ENCODE measurements around the gene PTPRM. TPM values are rescaled to one million over a fixed set of nuclear protein-coding genes. Genes with fewer than 3 reads are reported as not detected.
A peak's percentile ranks its signal among the peaks of the same experiment; 100 is the strongest.

PTPRM gene
- total RNA-seq, 4 donors from 2014 or later: 81.5 to 98.9 (median 86.8) TPM

DNA sequence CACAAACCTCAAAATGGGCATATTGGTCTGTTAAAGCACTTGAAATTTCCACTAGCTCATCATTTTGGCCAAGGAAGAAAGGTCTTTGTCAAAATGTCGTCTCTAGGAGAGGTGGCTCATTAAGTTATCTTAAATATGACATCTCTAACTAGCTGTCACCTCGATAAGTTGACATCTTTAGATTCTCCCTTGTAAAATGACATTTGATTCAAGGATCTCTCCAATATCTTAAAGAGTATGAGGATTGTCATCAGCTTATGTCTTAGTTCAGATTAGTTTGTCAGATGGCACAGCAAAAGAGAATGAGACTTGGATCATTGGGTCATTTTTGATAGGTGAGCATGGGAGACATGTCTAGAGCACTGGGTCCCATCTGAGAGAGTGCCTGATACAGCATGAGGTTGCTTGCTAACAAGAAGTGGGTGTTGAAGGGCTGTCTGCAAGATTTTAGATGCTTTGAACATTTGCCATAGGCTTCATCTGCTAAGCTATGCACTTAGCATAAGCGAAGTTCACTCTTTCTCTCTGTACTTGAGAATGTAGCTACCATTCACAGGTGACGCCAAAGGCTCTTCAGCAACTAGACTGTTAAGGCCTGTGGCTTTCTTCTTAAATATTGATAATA is 12.9 kb downstream of the PTPRM start:
- no peak for ATAC-seq
- 90 to 98% methylated on average over 4 of the region's 4 CpGs for WGBS, 2 donors (ENCODE audit: low coverage in 1 of 2)

GRCh38 chr18:7584646-7585275 is 17.6 kb downstream of the PTPRM start:
- Histone ChIP-seq H3K4me3 (no peak overlapping the region), H3K27me3 (no peaks in the 10 kb centered on the region), H3K4me1 (peaks cover 0 to 40% (median 0%) of the 10 kb centered on the region in 3 donors), H3K9me3 (no peaks in the 10 kb centered on the region), H3K36me3 (no peaks in the 10 kb centered on the region), H3K27ac (peak overlapping the region in 2 of 4 donors; percentile 15 to 40)
- peak; percentile 22 for ATAC-seq
- 37 to 60% methylated on average over 5 to 6 of the region's 7 CpGs for WGBS, 2 donors (ENCODE audit: low coverage in 1 of 2)
- TF ChIP-seq, protein P1, sequence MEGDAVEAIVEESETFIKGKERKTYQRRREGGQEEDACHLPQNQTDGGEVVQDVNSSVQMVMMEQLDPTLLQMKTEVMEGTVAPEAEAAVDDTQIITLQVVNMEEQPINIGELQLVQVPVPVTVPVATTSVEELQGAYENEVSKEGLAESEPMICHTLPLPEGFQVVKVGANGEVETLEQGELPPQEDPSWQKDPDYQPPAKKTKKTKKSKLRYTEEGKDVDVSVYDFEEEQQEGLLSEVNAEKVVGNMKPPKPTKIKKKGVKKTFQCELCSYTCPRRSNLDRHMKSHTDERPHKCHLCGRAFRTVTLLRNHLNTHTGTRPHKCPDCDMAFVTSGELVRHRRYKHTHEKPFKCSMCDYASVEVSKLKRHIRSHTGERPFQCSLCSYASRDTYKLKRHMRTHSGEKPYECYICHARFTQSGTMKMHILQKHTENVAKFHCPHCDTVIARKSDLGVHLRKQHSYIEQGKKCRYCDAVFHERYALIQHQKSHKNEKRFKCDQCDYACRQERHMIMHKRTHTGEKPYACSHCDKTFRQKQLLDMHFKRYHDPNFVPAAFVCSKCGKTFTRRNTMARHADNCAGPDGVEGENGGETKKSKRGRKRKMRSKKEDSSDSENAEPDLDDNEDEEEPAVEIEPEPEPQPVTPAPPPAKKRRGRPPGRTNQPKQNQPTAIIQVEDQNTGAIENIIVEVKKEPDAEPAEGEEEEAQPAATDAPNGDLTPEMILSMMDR (IDR thresholded peaks at IDR 0.05): no peak
- no peak for TF ChIP-seq POLR2A (IDR thresholded peaks at IDR 0.05)

More for the DNA sequence above, 12.9 kb downstream of the PTPRM start:
- Histone ChIP-seq H3K9me3 (no peaks in the 10 kb centered on the region), H3K27me3 (no peaks in the 10 kb centered on the region), H3K27ac (no peak overlapping the region), H3K36me3 (no peaks in the 10 kb centered on the region), H3K4me3 (no peak overlapping the region), H3K4me1 (peaks cover 0 to 65% (median 0%) of the 10 kb centered on the region in 3 donors)
- TF ChIP-seq, protein P1 (IDR thresholded peaks at IDR 0.05): no peak
- TF ChIP-seq POLR2A (IDR thresholded peaks at IDR 0.05) (no peak), EP300 (IDR thresholded peaks at IDR 0.05) (no peak)

DNA sequence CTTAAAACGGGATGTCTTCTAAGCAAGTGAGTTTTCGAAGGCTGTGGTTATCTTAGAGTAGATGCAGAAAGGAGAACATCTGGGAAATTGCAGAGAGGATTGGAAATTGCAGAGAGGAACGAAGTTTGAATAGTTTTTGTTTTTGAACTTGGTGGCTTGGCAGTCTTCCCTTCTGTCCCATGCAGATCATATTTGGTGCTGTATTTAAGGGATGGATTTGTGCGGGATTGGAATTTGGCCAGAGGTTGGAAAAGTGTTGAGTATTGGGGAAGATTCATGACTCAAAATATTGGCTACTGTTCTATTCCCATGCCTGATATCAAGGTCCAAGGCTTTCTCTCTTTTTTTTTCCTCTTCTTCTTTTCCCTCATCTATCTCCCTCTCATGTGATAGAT is 18.2 kb downstream of the PTPRM start:
- no peaks in the 10 kb centered on the region for H3K27me3 ChIP-seq
- peaks cover 0 to 39% (median 0%) of the 10 kb centered on the region in 3 donors for H3K4me1 ChIP-seq
- peak overlapping the region in 2 of 4 donors; percentile 15 to 40 for H3K27ac ChIP-seq
- no peak for TF ChIP-seq EP300 (IDR thresholded peaks at IDR 0.05)
- TF ChIP-seq POLR2A (IDR thresholded peaks at IDR 0.05): no peak
- TF ChIP-seq POLR2AphosphoS5 (IDR thresholded peaks at IDR 0.05): no peak
- TF ChIP-seq, protein P1 (IDR thresholded peaks at IDR 0.05): no peak
- no peak overlapping the region for H3K4me3 ChIP-seq
- WGBS, 2 donors (ENCODE audit: low coverage in 1 of 2): 28 to 33% methylated on average over 4 of the region's 4 CpGs
- H3K36me3 ChIP-seq: no peaks in the 10 kb centered on the region
- H3K9me3 ChIP-seq: no peaks in the 10 kb centered on the region
- ATAC-seq: no peak

DNA sequence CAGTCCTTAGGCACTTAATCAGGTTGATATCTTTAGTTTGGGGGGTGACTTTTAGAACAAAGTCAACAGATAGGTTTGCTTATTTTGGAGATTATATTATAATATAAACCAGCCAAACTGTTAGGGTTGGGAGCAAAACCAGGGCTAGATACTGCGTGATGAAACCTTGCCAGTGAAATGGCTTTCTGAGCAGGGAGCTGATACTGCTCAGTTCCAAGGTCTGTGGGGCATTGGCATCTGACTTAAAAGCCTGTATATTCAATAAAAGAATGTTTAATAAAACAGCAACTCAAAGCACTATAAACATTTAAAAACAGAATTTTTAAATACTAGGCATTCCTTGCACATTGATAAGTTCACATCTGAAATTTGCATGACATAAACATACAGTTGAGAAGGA is 19.3 kb downstream of the PTPRM start:
- Histone ChIP-seq H3K4me3 (no peak overlapping the region), H3K27ac (no peak overlapping the region), H3K27me3 (no peaks in the 10 kb centered on the region), H3K36me3 (no peaks in the 10 kb centered on the region), H3K4me1 (peaks cover 0 to 41% (median 4%) of the 10 kb centered on the region in 3 donors), H3K9me3 (no peaks in the 10 kb centered on the region)
- TF ChIP-seq EP300 (IDR thresholded peaks at IDR 0.05) (no peak), POLR2A (IDR thresholded peaks at IDR 0.05) (no peak), POLR2AphosphoS5 (IDR thresholded peaks at IDR 0.05) (no peak)
- no peak for ATAC-seq
- WGBS, 2 donors (ENCODE audit: low coverage in 1 of 2): 83 to 100% methylated on average over 1 of the region's 1 CpG

- no peaks in the 10 kb centered on the region for H3K27me3 ChIP-seq
- H3K4me3 ChIP-seq: no peak overlapping the region
- H3K27ac ChIP-seq: no peak overlapping the region
- peaks cover 4 to 37% (median 8%) of the 10 kb centered on the region in 3 donors for H3K4me1 ChIP-seq
- 43 to 45% methylated on average over 1 of the region's 1 CpG for WGBS, 2 donors (ENCODE audit: low coverage in 1 of 2)
- no peaks in the 10 kb centered on the region for H3K36me3 ChIP-seq
- no peaks in the 10 kb centered on the region for H3K9me3 ChIP-seq
- no peak for TF ChIP-seq POLR2AphosphoS5 (IDR thresholded peaks at IDR 0.05)
- TF ChIP-seq, protein P1 (IDR thresholded peaks at IDR 0.05): no peak
- no peak for TF ChIP-seq POLR2A (IDR thresholded peaks at IDR 0.05)
- no peak for TF ChIP-seq EP300 (IDR thresholded peaks at IDR 0.05)
- ATAC-seq: no peak
These were observed 23.9 kb downstream of the PTPRM start for GRCh38 chr18:7590826-7591560.

All from gastroesophageal sphincter (tissue), 4 donors.